DND-41 (cell line): ENCODE measurements around the gene GRAMD1A.

Experiments
- EZH2 ChIP-seq: IDR thresholded peaks from 3 replicates; pipeline ENCODE4 v1.6.1; 2012; ENCODE audit warnings: borderline replicate concordance, low read depth, mild to moderate bottlenecking, moderate library complexity, low read length, inconsistent platforms; ENCODE audit not compliant: severe bottlenecking
- TF ChIP-seq, protein P1 (sequence below): IDR thresholded peaks from 2 replicates; pipeline ENCODE4 v1.5.1; 2012; ENCODE audit warnings: borderline replicate concordance, low read length, moderate library complexity, mild to moderate bottlenecking; ENCODE audit not compliant: poor library complexity, severe bottlenecking; ENCODE audit errors: extremely low read depth

DNA sequence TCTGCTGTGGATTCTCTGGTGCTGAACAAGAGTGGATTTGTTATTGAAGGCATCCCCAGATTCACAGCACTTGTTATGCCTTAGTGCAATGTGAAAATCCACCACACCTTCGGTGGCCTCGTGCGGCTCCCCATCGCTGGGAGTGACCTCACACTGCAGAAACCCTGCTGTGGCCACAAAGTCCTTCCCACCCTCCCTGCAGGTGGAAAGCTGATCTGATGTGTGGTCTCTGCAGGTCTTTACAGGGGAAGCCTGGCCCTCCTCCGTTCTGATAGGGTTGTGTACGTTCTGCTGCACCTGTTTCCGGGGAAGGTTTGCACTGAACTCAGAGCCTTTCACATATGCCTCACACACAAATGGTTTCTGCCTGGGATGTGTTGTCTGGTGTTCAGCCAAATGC is 41.1 kb upstream of the GRAMD1A start:
- TF ChIP-seq, protein P1, sequence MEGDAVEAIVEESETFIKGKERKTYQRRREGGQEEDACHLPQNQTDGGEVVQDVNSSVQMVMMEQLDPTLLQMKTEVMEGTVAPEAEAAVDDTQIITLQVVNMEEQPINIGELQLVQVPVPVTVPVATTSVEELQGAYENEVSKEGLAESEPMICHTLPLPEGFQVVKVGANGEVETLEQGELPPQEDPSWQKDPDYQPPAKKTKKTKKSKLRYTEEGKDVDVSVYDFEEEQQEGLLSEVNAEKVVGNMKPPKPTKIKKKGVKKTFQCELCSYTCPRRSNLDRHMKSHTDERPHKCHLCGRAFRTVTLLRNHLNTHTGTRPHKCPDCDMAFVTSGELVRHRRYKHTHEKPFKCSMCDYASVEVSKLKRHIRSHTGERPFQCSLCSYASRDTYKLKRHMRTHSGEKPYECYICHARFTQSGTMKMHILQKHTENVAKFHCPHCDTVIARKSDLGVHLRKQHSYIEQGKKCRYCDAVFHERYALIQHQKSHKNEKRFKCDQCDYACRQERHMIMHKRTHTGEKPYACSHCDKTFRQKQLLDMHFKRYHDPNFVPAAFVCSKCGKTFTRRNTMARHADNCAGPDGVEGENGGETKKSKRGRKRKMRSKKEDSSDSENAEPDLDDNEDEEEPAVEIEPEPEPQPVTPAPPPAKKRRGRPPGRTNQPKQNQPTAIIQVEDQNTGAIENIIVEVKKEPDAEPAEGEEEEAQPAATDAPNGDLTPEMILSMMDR = no peak
- no peak for TF ChIP-seq EZH2
